ENCODE data around the gene PALD1.

PALD1 gene

GRCh38 chr10:70615784-70616522 lies 137.4 kb downstream of the PALD1 start:
- DNase-seq, result no peak

GRCh38 chr10:70616761-70617160 lies 138.2 kb downstream of the PALD1 start:
- DNase-seq, result no peak

Measured in cortex of kidney (tissue), 1 donor.